GM18508 (cell line): Measurements from ENCODE around the gene CCT7.

Source experiments
- ATAC-seq: cut with Tn5 transposase; IDR thresholded peaks from one replicate; pipeline ENCODE4 v1.9.1; 2021; ENCODE audit warnings: moderate number of reproducible peaks; ENCODE audit not compliant: insufficient read depth, unreplicated experiment

CCT7 gene

GRCh38 chr2:73266061-73266901, 32.2 kb downstream of the CCT7 start:
- no peak for ATAC-seq

DNA sequence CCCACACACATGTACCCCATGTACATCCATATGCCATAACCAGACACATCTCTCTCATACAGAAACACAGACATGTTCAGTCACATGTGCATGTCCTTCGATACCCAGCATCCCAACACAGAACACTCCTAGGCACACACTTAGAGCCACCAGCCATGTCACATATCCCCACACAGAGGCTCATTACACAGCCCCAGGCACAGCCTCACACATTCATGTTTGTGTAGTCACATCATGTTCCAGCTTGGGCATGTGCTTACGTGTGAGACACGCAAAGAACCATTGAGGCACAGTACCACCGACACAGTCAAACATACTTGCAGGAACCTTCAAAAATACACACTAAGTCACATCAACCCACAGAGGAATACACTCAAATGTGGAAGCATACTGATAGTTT, 32.9 kb downstream of the CCT7 start:
- ATAC-seq, result no peak

- no peak for ATAC-seq
Measured at GRCh38 chr2:73268366-73268829, 34.3 kb downstream of the CCT7 start.

- ATAC-seq, result no peak
Measured at GRCh38 chr2:73268830-73269685, 35.0 kb downstream of the CCT7 start.

GRCh38 chr2:73269686-73270465, 35.8 kb downstream of the CCT7 start:
- ATAC-seq, result no peak

DNA sequence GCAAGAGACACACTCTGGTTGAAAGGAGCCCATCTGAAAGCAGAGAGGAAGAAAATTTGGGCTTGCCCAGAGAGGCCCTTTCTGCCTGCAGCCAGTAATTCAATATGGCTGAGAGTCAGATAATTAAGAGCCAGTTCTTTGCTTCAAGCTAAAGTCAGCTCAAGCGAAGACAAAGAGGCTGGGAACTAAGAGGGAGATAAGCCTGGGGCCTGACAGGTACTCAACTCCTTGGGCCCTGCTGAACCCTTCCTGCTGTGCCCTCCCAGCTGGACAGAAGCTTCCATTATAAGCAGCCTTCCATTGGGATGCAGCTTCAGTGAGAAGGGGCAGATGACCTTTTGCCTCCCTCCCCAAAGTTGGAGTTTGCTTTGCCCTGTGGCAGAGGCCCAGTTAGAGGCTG, 38.2 kb downstream of the CCT7 start:
- no peak for ATAC-seq

DNA sequence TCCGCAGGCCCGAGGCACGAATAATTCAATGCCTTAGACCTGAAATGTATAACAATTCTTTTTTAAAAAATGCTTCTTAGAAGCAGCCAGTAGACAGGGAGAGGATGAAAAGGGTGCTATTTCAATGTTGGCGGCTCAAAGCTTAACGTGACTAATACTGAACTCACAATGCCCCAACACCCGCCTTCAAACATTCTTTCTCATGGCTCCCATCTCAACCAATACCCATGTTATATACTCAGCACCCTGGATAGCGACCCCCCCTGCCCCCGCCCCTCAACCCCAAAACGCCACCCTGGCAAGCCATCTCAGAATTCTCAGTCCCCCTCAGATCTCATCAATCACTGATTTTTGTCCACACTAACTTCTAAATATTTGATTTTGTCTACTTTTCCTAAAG, 45.7 kb downstream of the CCT7 start:
- no peak for ATAC-seq

DNA sequence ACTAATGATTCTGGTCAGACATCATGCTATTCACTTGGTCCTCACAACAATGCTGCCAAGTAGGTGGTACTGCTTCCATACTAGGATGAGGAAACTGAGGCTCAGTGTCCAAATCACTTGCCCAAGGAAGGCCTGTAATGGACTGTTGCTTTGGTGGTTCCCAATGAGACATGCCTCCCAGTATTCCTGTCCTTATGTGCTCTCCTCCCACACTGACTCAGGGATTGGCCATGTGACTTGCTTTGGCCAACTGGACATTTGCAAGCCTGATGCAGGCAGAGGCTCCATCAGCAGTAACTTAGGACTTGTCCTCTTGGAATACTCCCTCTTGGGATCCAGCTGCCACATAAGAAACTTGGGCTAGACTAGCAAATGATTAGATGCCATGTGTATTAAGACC, 47.1 kb downstream of the CCT7 start:
- ATAC-seq, result no peak

GRCh38 chr2:73282924-73283544, 48.9 kb downstream of the CCT7 start:
- ATAC-seq, result no peak

DNA sequence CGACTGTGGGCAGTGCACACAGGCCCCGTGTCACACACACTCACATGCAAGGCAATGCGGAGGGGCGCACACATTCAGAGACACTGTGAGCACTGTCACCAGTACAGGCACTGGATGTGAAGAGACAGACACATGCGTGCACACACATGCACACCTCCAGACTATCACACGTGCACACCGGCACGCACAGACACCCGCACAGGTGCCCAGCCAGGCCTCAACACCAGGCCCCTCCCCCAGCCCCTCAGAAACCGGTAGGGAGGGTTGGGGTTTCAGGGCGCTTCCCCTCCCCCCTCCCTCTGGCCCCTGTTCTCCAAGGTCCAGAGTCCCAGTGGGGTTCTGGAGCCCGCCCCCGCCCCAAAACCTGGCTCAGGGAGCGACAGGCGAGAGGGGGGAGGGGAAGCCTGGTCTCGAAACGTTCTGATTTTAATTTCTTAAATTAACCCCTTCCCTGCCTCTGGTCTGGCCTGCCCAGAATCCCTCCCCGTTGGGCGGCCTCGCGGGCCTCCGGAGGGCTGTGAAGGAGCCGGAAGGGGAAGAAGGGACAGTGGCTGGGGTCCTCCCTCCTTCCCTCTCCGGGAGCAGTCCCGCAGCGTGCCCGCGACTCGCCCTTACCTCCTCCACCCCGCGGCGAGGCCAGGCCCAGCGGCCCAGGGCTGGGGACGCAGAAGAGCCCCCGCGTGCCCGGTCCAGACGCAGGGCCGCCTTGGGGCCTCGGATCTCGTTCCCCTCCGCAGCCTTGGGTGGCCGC, 49.6 kb downstream of the CCT7 start:
- ATAC-seq, result no peak

- no peak for ATAC-seq
Measured at GRCh38 chr2:73284296-73285158, 50.4 kb downstream of the CCT7 start, which contains the start of gene FBXO41. Gene FBXO41, minus strand, starts transcription at chr2:73284478. Its CDS starts 14,848 bp downstream, at chr2:73269630.

DNA sequence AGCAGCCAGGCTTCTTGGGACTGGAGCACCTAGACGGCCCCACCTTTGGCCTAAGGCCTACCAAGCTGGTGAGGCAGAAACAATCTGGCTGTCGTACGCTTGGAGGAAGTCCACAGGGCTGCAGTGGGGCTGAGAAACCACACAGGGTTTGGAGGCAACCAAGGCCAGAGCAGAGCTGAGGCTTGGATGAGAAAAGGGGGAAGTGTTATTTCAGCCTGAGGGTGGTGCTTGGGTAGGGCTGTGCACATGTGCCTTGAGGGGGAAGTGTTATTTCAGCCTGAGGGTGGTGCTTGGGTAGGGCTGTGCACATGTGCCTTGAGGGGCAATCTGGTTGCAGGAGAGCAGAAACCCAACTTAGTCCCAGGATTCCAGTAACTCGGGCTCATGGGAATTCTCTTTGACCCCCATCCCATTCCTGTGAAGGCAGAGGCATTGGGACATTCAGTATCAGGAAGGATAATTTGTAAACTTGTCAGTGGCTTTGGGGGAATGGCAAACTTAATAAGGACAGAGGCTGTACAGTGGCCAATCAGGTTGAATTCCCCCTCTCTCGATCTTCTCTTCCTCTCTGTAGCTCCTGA, 51.1 kb downstream of the CCT7 start:
- peak; percentile 68 for ATAC-seq

GRCh38 chr2:73286134-73286655, 52.1 kb downstream of the CCT7 start:
- ATAC-seq, result no peak

DNA sequence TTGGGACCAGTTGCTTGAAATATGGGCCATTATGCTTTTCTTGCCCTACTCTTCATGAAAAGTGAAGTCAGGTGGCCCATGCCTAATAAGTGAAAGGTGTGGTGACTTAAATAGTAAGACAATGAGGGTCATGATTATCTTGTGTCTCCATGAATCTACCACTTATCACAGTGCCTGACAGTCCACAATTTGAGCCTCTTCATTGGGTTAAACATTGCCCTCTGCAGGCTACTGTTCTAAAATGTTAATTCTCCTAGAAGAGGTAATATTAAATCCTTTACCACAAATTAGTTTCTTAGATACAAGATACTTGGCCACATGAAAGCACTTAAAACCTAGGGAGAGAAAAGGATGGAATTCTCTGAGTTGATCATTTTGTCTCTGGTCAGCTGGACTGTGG, 55.2 kb downstream of the CCT7 start:
- no peak for ATAC-seq

GRCh38 chr2:73290049-73290839, 56.1 kb downstream of the CCT7 start:
- ATAC-seq, result no peak

- no peak for ATAC-seq
Measured at GRCh38 chr2:73291093-73291460, 57.0 kb downstream of the CCT7 start.
